Endothelial cell of umbilical vein (primary cell): ENCODE measurements around the gene DTNA. TPM values are rescaled to one million over a fixed set of nuclear protein-coding genes. Genes with fewer than 3 reads are reported as not detected.

Source experiments
- BruUV-seq: library from RNA; stranded (reverse); fragments of 400-500 nt; replicated peaks from 2 replicates; lab custom pipeline; 2021; lab: Mats Ljungman, UMichigan
- CTCF ChIA-PET: fragments of 300-600, 350-600 bp; sonication (Branson Sonifier 250); formaldehyde crosslinking; loops from one replicate; lab custom pipeline; 2021; ENCODE audit warnings: antibody characterized with exemption, inconsistent platforms; lab: Charles Lee
- POLR2A ChIA-PET: fragments of 300-600, 350-600 bp; sonication (Branson Sonifier 250); formaldehyde crosslinking; loops from one replicate; lab custom pipeline; 2021; ENCODE audit warnings: antibody characterized with exemption, inconsistent platforms; lab: Charles Lee
- DNase-seq: peaks from one replicate; pipeline ENCODE4 v3.0.0-alpha.2; 2011; ENCODE audit warnings: low read depth, low spot score
- FAIRE-seq: peaks from 2 replicates; lab custom pipeline; 2011; peaks lifted over from hg19 to GRCh38; lab: Jason Lieb, UNC
- H2AFZ ChIP-seq: 2 replicates; pipeline ENCODE4 v1.6.0; 2012; ENCODE audit warnings: low read depth, low read length, control low read depth, inconsistent platforms
- H3K27ac ChIP-seq: 2 replicates; pipeline ENCODE4 v1.5.1; 2011; ENCODE audit warnings: low read depth, mild to moderate bottlenecking, control low read depth, low read length, moderate library complexity; ENCODE audit not compliant: insufficient read depth
- H3K27me3 ChIP-seq, 2 experiments: 2 replicates each; pipeline versions ENCODE4 v1.6.0 to v1.6.1; 2011; ENCODE audit warnings: low read length in 2 of 2, mixed read lengths in 1 of 2; ENCODE audit not compliant: control insufficient read depth in 2 of 2, insufficient read depth in 2 of 2
- H3K36me3 ChIP-seq, 2 experiments: 2 replicates in 1 of 2; 3 replicates in 1 of 2; pipeline ENCODE4 v1.5.1; 2011; ENCODE audit warnings: low read length in 2 of 2, mild to moderate bottlenecking in 1 of 2, moderate library complexity in 1 of 2; ENCODE audit not compliant: control insufficient read depth in 2 of 2, insufficient read depth in 2 of 2; ENCODE audit errors: extremely low read depth in 1 of 2
- H3K4me1 ChIP-seq: 3 replicates; pipeline ENCODE4 v1.5.1; 2011; ENCODE audit warnings: mild to moderate bottlenecking, low read length; ENCODE audit not compliant: control insufficient read depth, insufficient read depth; ENCODE audit errors: extremely low read depth
- H3K4me2 ChIP-seq: 2 replicates; pipeline ENCODE4 v1.6.1; 2011; ENCODE audit warnings: low read length, control low read depth, mixed read lengths; ENCODE audit not compliant: insufficient read depth
- H3K4me3 ChIP-seq, 3 experiments: fragments of 200-600 bp in 1 of 3; sonication (generic), shearing (Covaris generic) in 1 of 3; replicated peaks in 1 of 3; 2 replicates each; pipeline ENCODE4 v1.5.1; 2011 to 2016; ENCODE audit warnings: control low read depth in 3 of 3, low read length in 3 of 3, mild to moderate bottlenecking in 2 of 3, inconsistent platforms in 1 of 3, low read depth in 1 of 3, moderate library complexity in 1 of 3; ENCODE audit not compliant: insufficient read depth in 1 of 3
- H3K79me2 ChIP-seq: 2 replicates; pipeline ENCODE4 v1.6.0; 2012; ENCODE audit warnings: low read length, inconsistent platforms; ENCODE audit not compliant: control insufficient read depth, insufficient read depth
- H3K9ac ChIP-seq: replicated peaks from 2 replicates; pipeline ENCODE3; 2011; ENCODE audit warnings: low read length, control low read depth; ENCODE audit not compliant: insufficient read depth; ENCODE audit errors: extremely low read depth
- H3K9me1 ChIP-seq: replicated peaks from 3 replicates; pipeline ENCODE4 v1.6.0; 2011; ENCODE audit warnings: mild to moderate bottlenecking, low read length; ENCODE audit not compliant: control insufficient read depth, insufficient read depth; ENCODE audit errors: extremely low read depth
- H3K9me3 ChIP-seq: replicated peaks from 2 replicates; pipeline ENCODE4 v1.5.1; 2012; ENCODE audit warnings: low read length, inconsistent platforms; ENCODE audit not compliant: control insufficient read depth, insufficient read depth
- H4K20me1 ChIP-seq: replicated peaks from 2 replicates; pipeline ENCODE3; 2011; ENCODE audit warnings: mild to moderate bottlenecking, low read length; ENCODE audit not compliant: control insufficient read depth, insufficient read depth; ENCODE audit errors: extremely low read depth
- EZH2 ChIP-seq: IDR thresholded peaks from 2 replicates; pipeline ENCODE4 v1.6.1; 2012; ENCODE audit warnings: borderline replicate concordance, low read depth, mild to moderate bottlenecking, moderate library complexity, low read length, inconsistent platforms; ENCODE audit not compliant: severe bottlenecking
- FOS ChIP-seq: IDR thresholded peaks from 2 replicates; pipeline ENCODE4 v1.6.1; 2011; ENCODE audit warnings: mild to moderate bottlenecking, low read length, moderate library complexity, borderline replicate concordance; ENCODE audit not compliant: insufficient read depth
- MYC ChIP-seq: IDR thresholded peaks from one replicate; pipeline ENCODE4 v1.6.1; 2011; ENCODE audit warnings: mild to moderate bottlenecking, low read depth, low read length
- dilution Hi-C: fragments of 300-500 bp; cut with MboI; formaldehyde crosslinking; loops from one replicate; pipeline ENCODE4 v1.15.0; 2019; ENCODE audit warnings: low sequenced_read_pairs; ENCODE audit not compliant: extremely low pct_ligation_motif_present
- intact Hi-C: fragments of 100-400 bp; cut with micrococcal nuclease; formaldehyde crosslinking; loops from one replicate; pipeline ENCODE4 v1.10.0; 2022
- polyA plus RNA-seq, 4 experiments: library from polyadenylated mRNA; depleted of rRNA in 3 of 4; stranded (reverse) in 3 of 4; unstranded in 1 of 4; fragments of >200 nt; gene quantifications; 2 replicates each; pipeline versions ENCODE4 v1.2.1 to v1.2.3, GENCODE V29; 2011 to 2012; ENCODE audit warnings: missing spikeins in 1 of 4
- total RNA-seq: library from RNA; stranded (reverse); gene quantifications from 2 replicates; pipeline ENCODE4 v1.2.3, GENCODE V29; 2021
- TF ChIP-seq, protein P1 (sequence below), 2 donors: IDR thresholded peaks; 1 replicate in 1 of 2; 2 replicates in 1 of 2; pipeline ENCODE4 v1.5.1; 2011; ENCODE audit warnings: low read length in 2 of 2, mild to moderate bottlenecking in 2 of 2, moderate library complexity in 2 of 2, control low read depth in 1 of 2, inconsistent platforms in 1 of 2, low read depth in 1 of 2; ENCODE audit not compliant: insufficient read depth in 1 of 2; ENCODE audit errors: extremely low read depth in 1 of 2

Gene DTNA
- total and polyA plus RNA-seq, 2 donors (not counting 3 experiments of a cell fraction or from before 2014, with no cell fraction given), result 6.6 to 15.3 TPM

DNA sequence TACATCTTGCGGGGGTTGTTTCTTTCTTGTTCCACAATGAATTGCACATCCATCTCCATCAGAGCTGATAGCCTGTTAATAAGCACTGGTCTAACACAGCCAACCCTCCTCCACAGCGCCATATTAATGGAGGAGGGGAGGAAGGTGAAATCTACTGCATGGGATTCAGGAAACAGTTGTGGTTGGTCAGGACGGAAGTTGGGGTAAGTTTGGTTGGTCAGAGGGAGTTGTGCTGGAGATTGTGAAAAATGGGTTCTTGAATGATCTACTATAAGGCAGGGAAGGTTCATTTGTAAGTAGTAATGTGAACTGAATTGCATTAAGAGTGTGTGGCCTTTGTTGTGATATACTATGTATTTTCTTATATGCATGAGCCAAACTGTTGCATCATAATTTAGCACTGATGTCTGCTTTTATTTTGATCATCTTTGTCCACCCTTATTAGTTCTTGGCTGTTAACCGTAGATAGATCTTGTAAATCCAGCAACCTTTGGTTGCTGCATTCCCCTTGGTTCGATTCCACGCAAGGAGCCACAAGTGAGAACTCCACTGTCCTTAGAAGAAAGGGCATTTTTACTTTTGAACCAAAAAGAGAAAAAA, 180.5 kb downstream of the DTNA start:
- Histone ChIP-seq H3K36me3 (no peaks in the 10 kb centered on the region), H3K9me1 (no peaks in the 10 kb centered on the region), H3K79me2 (no peaks in the 10 kb centered on the region), H4K20me1 (no peaks in the 10 kb centered on the region), H3K4me2 (no peak overlapping the region), H3K9ac (no peak overlapping the region), H3K4me3 (no peak overlapping the region), H3K4me1 (no peaks in the 10 kb centered on the region), H2AFZ (no peak overlapping the region), H3K27me3 (no peaks in the 10 kb centered on the region), H3K27ac (no peak overlapping the region), H3K9me3 (no peaks in the 10 kb centered on the region)
- no TSS peak for BruUV-seq
- TF ChIP-seq FOS, result no peak
- TF ChIP-seq EZH2, result no peak
- dilution Hi-C loops (no loop called here), intact Hi-C loops (no loop called here)
- ChIA-PET CTCF (no interaction called here), POLR2A (interaction anchor here (0.6 kb wide), 1 partner anchor 322 kb away, joined by 7 read pairs; no protein-coding TSS in a partner anchor)
- FAIRE-seq, result no peak
- no peak for DNase-seq

DNA sequence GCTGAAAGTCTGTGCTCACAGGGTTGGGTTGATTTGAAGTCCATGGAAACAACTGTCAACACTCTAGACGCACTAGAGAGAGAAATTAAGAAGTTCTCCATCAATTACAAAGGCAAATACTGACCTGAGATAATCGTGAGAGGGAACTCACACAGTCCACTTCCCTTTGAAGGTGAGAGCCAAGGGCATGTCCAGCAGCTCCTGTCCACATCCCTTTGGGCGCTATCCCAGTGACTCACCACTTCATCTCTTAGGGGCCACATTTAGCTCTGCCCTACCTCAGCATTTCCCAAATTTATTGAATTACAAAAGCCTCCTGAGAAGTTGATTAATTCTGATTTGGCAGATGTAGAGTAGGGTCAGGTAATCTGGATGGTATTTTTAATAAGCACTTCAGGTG, 182.3 kb downstream of the DTNA start:
- intact Hi-C loops, result no loop called here
- Histone ChIP-seq H3K79me2 (no peaks in the 10 kb centered on the region), H3K27ac (no peak overlapping the region), H3K4me3 (no peak overlapping the region), H3K9me1 (no peaks in the 10 kb centered on the region), H3K9me3 (no peaks in the 10 kb centered on the region), H3K4me1 (no peaks in the 10 kb centered on the region), H4K20me1 (no peaks in the 10 kb centered on the region), H3K27me3 (no peaks in the 10 kb centered on the region), H2AFZ (no peak overlapping the region), H3K9ac (no peak overlapping the region), H3K36me3 (no peaks in the 10 kb centered on the region), H3K4me2 (no peak overlapping the region)
- no peak for TF ChIP-seq MYC
- TF ChIP-seq, protein P1, sequence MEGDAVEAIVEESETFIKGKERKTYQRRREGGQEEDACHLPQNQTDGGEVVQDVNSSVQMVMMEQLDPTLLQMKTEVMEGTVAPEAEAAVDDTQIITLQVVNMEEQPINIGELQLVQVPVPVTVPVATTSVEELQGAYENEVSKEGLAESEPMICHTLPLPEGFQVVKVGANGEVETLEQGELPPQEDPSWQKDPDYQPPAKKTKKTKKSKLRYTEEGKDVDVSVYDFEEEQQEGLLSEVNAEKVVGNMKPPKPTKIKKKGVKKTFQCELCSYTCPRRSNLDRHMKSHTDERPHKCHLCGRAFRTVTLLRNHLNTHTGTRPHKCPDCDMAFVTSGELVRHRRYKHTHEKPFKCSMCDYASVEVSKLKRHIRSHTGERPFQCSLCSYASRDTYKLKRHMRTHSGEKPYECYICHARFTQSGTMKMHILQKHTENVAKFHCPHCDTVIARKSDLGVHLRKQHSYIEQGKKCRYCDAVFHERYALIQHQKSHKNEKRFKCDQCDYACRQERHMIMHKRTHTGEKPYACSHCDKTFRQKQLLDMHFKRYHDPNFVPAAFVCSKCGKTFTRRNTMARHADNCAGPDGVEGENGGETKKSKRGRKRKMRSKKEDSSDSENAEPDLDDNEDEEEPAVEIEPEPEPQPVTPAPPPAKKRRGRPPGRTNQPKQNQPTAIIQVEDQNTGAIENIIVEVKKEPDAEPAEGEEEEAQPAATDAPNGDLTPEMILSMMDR (IDR thresholded peaks at IDR 0.05; ENCODE audit: extremely low read depth in 1 of 2, insufficient read depth in 1 of 2, low read depth in 1 of 2, low read length in 2 of 2), result no peak
- POLR2A ChIA-PET, result no interaction called here
- no TSS peak for BruUV-seq
- no peak for DNase-seq
- no peak for FAIRE-seq
- CTCF ChIA-PET, result no interaction called here
- dilution Hi-C loops, result no loop called here
